OCI-LY7 (cell line): ENCODE measurements around the gene CRIP3. TPM values are rescaled to one million over a fixed set of nuclear protein-coding genes. Genes with fewer than 3 reads are reported as not detected.

Source experiments
- BruUV-seq: library from RNA; stranded (reverse); fragments of 400-500 nt; replicated peaks from 2 replicates; lab custom pipeline; 2021; lab: Mats Ljungman, UMichigan
- CTCF ChIA-PET: fragments of 300-600 bp; sonication (Branson Sonifier 250); formaldehyde crosslinking; loops from one replicate; lab custom pipeline; 2022; ENCODE audit warnings: antibody characterized with exemption; ENCODE audit not compliant: unreplicated experiment; lab: Charles Lee
- POLR2A ChIA-PET: fragments of 300-600 bp; sonication (Branson Sonifier 250); formaldehyde crosslinking; loops from one replicate; lab custom pipeline; 2022; ENCODE audit warnings: antibody characterized with exemption; lab: Charles Lee
- DNase-seq: peaks from one replicate; pipeline ENCODE4 v3.0.0-alpha.2; 2015; ENCODE audit warnings: low spot score
- H2AFZ ChIP-seq: fragments of 200-600 bp; sonication (generic), shearing (Covaris generic); 2 replicates; pipeline ENCODE4 v1.6.1; 2014; ENCODE audit warnings: mild to moderate bottlenecking, antibody characterized with exemption, low read length, moderate library complexity
- H3K27ac ChIP-seq: fragments of 200-600 bp; sonication (generic); 2 replicates; pipeline ENCODE4 v1.5.1; 2014; ENCODE audit warnings: mixed run types, low read depth, mild to moderate bottlenecking, moderate library complexity, low read length, inconsistent platforms; ENCODE audit not compliant: poor library complexity, severe bottlenecking
- H3K36me3 ChIP-seq: fragments of 200-600 bp; sonication (generic); 2 replicates; pipeline ENCODE4 v1.6.1; 2014; ENCODE audit warnings: mild to moderate bottlenecking, antibody characterized with exemption, low read length, moderate library complexity, mixed read lengths; ENCODE audit not compliant: insufficient read depth
- H3K4me1 ChIP-seq: fragments of 200-600 bp; sonication (generic); 2 replicates; pipeline ENCODE4 v1.5.1; 2014; ENCODE audit warnings: mild to moderate bottlenecking, low read length; ENCODE audit not compliant: insufficient read depth, poor library complexity, severe bottlenecking
- H3K4me2 ChIP-seq: fragments of 200-600 bp; sonication (generic); 2 replicates; pipeline ENCODE4 v1.6.1; 2014; ENCODE audit warnings: mild to moderate bottlenecking, low read length
- H3K4me3 ChIP-seq: fragments of 200-600 bp; sonication (generic); 2 replicates; pipeline ENCODE4 v1.5.1; 2014; ENCODE audit warnings: mild to moderate bottlenecking, low read depth, low read length; ENCODE audit not compliant: poor library complexity, severe bottlenecking
- H3K79me2 ChIP-seq: fragments of 200-600 bp; sonication (generic); 2 replicates; pipeline ENCODE4 v1.6.1; 2016; ENCODE audit warnings: low read depth, mild to moderate bottlenecking, low read length, moderate library complexity, mixed read lengths; ENCODE audit not compliant: insufficient read depth
- H3K9me2 ChIP-seq: fragments of 200-600 bp; sonication (generic); 2 replicates; pipeline ENCODE4 v1.6.1; 2016; ENCODE audit warnings: mild to moderate bottlenecking, low read length, mixed read lengths; ENCODE audit not compliant: insufficient read depth
- H3K9me3 ChIP-seq: fragments of 200-600 bp; sonication (generic); 2 replicates; pipeline ENCODE4 v1.6.1; 2014; ENCODE audit warnings: mild to moderate bottlenecking, mixed run types, low read length, mixed read lengths
- H4K20me1 ChIP-seq: fragments of 200-600 bp; sonication (generic); 2 replicates; pipeline ENCODE4 v1.6.1; 2014; ENCODE audit warnings: mild to moderate bottlenecking, antibody characterized with exemption, low read length, moderate library complexity, mixed read lengths; ENCODE audit not compliant: insufficient read depth
- CTCF ChIP-seq: fragments of 200-600 bp; sonication (generic); conservative IDR thresholded peaks from 2 replicates; pipeline ENCODE4 v1.5.1; 2014; ENCODE audit warnings: mild to moderate bottlenecking, antibody characterized with exemption, low read length, moderate library complexity, mixed read lengths
- EZH2phosphoT487 ChIP-seq: fragments of 200-600 bp; sonication (generic); IDR thresholded peaks from 2 replicates; pipeline ENCODE4 v1.6.1; 2018; ENCODE audit warnings: low read depth, borderline replicate concordance, mild to moderate bottlenecking, mixed run types, antibody characterized with exemption, low read length, moderate library complexity, mixed read lengths
- intact Hi-C: fragments of 100-400 bp; cut with micrococcal nuclease; formaldehyde crosslinking; loops from one replicate; pipeline ENCODE4 v1.10.0; 2022; ENCODE audit not compliant: unreplicated experiment
- total RNA-seq, 2 experiments: library from RNA; depleted of rRNA in 1 of 2; stranded (reverse); fragments of >200 nt in 1 of 2; shearing (Covaris generic) in 1 of 2; gene quantifications; 2 replicates each; pipeline ENCODE4 v1.2.3, GENCODE V29; 2014 to 2022

CRIP3 gene
- total RNA-seq, 2 experiments from 2014 or later: 1.7 to 2.9 TPM

GRCh38 chr6:43286456-43286979 lies 22.1 kb downstream of the CRIP3 start:
- H3K27ac ChIP-seq: no peak overlapping the region
- ChIA-PET CTCF (no interaction called here), POLR2A (interaction anchor here (0.5 kb wide), 1 partner anchor 280 kb away, joined by 3 read pairs; no protein-coding TSS in a partner anchor)
- DNase-seq: no peak
- no peak overlapping the region for H3K4me2 ChIP-seq
- TF ChIP-seq CTCF: no peak
- no peak for TF ChIP-seq EZH2phosphoT487
- no peaks in the 10 kb centered on the region for H4K20me1 ChIP-seq
- H3K36me3 ChIP-seq: no peaks in the 10 kb centered on the region
- no peaks in the 10 kb centered on the region for H3K79me2 ChIP-seq
- no TSS peak for BruUV-seq
- H3K4me3 ChIP-seq: no peak overlapping the region
- H3K4me1 ChIP-seq: no peaks in the 10 kb centered on the region
- intact Hi-C loops: no loop called here
- H2AFZ ChIP-seq: no peak overlapping the region
- no peaks in the 10 kb centered on the region for H3K9me3 ChIP-seq
- H3K9me2 ChIP-seq: no peaks in the 10 kb centered on the region

DNA sequence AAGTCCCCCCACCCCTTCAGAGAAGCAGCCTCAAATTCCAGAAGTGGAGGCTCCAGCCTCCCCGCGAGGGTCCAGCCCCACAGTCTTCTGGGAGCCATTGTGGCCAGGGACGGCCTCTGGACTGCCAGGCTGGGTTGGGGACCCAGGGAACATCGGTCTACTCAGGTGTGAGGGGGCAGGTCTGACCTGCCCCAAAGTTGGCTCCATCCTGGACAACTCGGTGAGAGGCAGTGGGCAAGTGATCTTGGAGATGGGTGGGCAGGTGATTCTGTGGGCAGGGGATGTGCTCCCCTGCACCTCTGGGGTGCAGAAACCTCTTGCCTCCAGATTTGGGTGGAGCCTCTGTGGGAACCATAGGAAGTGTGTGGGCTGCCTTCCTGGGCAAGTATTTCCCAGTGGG lies 22.8 kb downstream of the CRIP3 start:
- no peaks in the 10 kb centered on the region for H3K4me1 ChIP-seq
- no peak overlapping the region for H3K27ac ChIP-seq
- no peaks in the 10 kb centered on the region for H3K36me3 ChIP-seq
- no peak overlapping the region for H3K4me2 ChIP-seq
- no peaks in the 10 kb centered on the region for H3K9me3 ChIP-seq
- H3K9me2 ChIP-seq: no peaks in the 10 kb centered on the region
- DNase-seq: no peak
- no TSS peak for BruUV-seq
- TF ChIP-seq CTCF: no peak
- TF ChIP-seq EZH2phosphoT487: no peak
- ChIA-PET POLR2A (no interaction called here), CTCF (no interaction called here)
- no peak overlapping the region for H2AFZ ChIP-seq
- intact Hi-C loops: no loop called here
- H3K4me3 ChIP-seq: no peak overlapping the region
- H4K20me1 ChIP-seq: no peaks in the 10 kb centered on the region
- H3K79me2 ChIP-seq: no peaks in the 10 kb centered on the region

DNA sequence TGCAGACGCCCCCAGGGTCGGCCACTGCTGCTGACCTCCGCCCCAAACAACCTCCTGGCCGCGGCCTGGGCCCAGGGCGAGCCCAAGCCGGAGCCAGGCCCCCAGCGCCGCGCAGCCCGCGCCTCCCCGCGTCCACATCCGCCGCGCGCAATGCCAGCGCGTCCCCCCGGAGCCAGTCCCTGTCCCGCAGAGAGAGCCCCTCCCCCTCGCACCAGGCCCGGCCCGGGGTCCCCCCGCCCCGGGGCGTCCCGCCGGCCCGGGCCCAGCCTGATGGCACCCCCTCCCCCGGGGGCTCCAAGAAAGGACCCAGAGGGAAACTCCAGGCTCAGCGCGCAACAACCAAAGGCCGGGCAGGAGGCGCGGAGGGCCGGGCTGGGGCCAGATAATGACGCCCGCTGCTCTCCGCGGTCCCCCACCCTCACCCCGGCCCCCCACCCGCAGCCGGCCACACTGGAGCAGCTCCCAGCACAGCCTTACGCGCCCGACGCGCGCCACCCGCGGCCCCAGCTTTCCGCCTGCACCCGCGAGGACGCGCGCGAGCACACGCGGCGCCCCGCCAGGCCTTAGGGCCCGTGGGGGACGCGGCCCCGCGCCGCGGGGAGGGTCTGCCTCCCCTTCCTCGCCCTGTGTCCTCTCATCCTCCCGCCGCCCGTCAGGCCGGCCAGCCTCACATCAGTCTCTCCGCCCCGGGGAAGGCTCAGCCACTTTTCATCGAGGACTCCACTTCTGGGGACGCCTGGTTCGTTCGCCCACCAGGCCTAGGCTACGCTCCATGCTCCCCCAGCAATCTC lies 23.4 kb downstream of the CRIP3 start:
- no peak for DNase-seq
- Histone ChIP-seq H3K36me3 (no peaks in the 10 kb centered on the region), H3K79me2 (no peaks in the 10 kb centered on the region), H2AFZ (no peak overlapping the region), H3K9me2 (no peaks in the 10 kb centered on the region), H3K4me1 (no peaks in the 10 kb centered on the region), H3K4me3 (no peak overlapping the region), H3K4me2 (no peak overlapping the region), H3K27ac (no peak overlapping the region), H4K20me1 (no peaks in the 10 kb centered on the region), H3K9me3 (no peaks in the 10 kb centered on the region)
- ChIA-PET CTCF (no interaction called here), POLR2A (no interaction called here)
- no peak for TF ChIP-seq EZH2phosphoT487
- TF ChIP-seq CTCF: no peak
- intact Hi-C loops: no loop called here
- BruUV-seq: no TSS peak
